GM19043 (cell line): ENCODE results near the gene HBG2.
"Not testable (repeated sequence)": the region's sequence is repeated elsewhere in the genome, so short reads cannot be mapped to it uniquely, and the experiment has no call there.

ENCODE experiments used
- ATAC-seq: cut with Tn5 transposase; IDR thresholded peaks from one replicate; pipeline ENCODE4 v1.9.1; 2021; ENCODE audit warnings: low read depth; ENCODE audit not compliant: unreplicated experiment

Gene HBG2

GRCh38 chr11:5250543-5251204 is 3.9 kb downstream of the HBG2 start:
- ATAC-seq = no peak

GRCh38 chr11:5249807-5250396 is 4.7 kb downstream of the HBG2 start, which contains the start of gene HBG1:
HBG1 (minus strand) TSS chr11:5249857; CDS start chr11:5249804, 53 bp downstream.
- ATAC-seq = not testable (repeated sequence)

- not testable (repeated sequence) for ATAC-seq
These were observed 6.1 kb downstream of the HBG2 start for GRCh38 chr11:5248498-5248897.

DNA sequence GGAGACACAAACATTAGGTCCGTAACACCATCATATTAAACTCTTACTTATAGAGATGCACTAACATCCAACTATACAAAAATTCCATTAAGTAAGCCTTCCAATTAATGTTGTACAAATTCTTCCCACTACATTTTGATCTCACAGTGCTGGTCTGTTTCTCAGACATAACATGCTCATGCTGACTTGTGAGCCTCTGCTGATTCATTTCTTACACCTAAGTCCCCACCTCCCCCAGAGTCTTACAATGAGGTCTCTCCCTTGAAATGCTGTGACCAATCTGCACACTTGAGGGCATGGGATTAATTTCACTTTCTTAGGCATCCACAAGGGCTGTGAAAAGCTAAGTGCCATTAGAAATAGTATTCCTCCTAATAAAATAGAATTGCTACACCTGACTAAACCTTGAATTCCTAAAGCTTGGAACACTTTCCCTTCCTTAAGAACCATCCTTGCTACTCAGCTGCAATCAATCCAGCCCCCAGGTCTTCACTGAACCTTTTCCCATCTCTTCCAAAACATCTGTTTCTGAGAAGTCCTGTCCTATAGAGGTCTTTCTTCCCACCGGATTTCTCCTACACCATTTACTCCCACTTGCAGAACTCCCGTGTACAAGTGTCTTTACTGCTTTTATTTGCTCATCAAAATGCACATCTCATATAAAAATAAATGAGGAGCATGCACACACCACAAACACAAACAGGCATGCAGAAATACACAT is 6.9 kb downstream of the HBG2 start:
- ATAC-seq = no peak

- ATAC-seq = no peak
These were observed 7.7 kb downstream of the HBG2 start for GRCh38 chr11:5246772-5247471.

- ATAC-seq = no peak
These were observed 9.4 kb downstream of the HBG2 start for GRCh38 chr11:5245155-5245554.

- ATAC-seq = no peak
These were observed 10.8 kb downstream of the HBG2 start for GRCh38 chr11:5243816-5244180.

DNA sequence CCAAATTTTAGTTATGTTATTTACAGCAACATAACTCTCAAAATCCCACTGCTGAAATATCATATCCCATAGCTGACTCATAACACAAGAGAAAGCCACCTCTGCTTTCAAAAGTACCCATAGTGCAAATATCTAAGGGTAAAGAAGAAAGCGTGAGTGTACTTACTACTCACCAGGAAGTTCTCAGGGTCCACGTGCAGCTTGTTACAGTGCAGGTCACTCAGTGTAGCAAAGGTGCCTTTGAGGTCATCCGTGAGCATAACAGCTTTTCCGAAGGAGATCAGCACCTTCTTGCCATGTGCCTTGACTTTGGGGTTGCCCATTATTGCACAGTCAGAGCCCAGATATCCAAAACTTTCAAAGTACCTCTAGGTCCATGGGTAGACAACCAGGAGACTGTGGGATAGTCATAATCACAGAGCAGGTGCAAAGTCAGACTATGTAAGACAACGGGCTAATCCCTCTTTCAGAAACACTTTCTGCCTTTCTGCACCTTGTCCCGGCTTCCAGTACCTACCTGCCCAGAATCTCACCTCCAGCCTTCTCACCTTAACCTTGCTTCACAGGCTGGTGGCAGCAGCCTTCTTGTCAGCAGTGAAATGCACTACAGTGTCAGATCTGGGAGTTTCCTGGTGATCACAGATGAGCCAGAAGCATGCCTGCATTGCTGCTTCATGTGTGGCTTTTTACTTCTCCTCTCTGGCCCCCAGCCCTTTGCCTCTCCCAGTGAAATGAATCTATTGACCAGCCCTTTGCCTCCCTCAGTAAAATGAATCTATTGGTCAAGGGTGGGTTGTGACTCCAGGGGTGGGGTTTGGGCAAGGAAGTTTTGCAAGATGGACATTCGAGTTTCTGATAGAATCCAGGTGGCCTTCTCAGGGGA is 11.4 kb downstream of the HBG2 start:
- ATAC-seq = peak; percentile 68

DNA sequence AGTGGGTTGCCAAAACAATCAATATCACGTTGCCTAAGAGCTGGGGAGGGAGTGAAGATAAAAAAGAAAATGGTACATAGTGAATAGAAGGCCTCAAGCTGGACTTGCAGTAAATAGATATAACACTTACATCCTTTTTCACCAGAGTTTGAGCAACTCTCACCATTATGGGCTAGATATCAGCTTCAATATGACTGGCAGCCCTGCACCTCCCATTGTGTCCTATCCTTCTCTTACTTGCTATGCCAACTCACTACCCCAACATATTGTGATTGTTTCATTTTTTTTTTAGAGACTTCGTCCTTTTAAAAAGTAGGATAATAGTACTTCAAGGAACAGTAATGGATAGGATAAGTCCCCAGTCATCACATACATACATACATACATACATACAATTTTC is 12.4 kb downstream of the HBG2 start:
- ATAC-seq = no peak

DNA sequence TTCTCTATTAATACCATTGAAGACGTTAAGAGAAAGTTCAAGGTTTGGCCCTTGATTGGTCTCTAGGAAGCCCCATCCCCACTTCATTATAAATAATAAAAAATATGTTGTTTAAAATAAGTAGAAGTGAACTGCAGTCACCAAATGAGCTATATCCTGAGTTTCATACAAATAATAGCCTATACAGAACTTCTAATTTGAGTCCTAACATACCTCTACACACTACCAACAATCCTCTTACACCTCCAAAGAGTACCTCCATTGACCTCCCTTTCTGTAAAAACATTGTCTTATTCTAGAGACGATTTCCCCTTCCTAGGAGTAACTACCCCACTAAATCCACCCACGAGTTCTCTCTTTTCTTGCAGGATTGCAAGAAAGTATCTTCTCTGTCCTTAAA is 13.1 kb downstream of the HBG2 start:
- no peak for ATAC-seq

DNA sequence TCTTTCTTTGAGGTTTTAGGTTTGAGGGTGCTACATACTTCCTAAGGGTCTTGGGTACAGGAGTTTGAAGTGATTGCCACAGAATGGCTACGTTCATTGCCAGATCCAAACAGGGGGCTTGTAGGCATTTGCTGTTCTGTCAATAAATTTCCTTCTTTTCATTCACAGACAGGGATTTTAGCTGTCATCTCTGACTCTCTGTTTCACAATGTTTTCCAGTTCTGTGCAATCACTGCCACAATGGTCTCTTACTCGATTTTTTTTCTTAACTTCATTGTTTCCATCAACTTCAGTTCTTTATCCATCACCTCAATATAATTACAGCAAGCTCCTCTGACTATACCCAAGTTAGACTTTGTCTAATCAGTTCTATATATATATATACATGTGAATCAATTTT is 14.1 kb downstream of the HBG2 start:
- no peak for ATAC-seq

DNA sequence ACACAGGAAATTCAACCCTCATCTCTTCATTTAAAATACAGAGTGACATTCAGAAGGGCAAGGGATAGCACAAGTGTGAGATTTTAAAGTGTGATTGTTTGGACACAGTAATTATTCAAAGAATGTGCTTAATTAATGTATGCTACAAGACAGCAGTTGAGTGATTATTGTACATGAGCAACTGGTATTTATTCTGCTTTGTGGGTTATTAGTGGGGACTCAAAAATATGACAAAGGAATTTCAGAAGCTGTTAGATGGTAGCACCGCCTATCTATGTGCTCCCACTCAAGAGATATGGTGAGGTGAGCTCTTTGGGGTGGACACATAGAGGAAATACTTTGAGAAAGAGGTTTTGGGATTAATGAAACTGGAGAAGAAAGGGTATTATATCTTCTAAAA is 14.5 kb downstream of the HBG2 start:
- ATAC-seq = no peak

DNA sequence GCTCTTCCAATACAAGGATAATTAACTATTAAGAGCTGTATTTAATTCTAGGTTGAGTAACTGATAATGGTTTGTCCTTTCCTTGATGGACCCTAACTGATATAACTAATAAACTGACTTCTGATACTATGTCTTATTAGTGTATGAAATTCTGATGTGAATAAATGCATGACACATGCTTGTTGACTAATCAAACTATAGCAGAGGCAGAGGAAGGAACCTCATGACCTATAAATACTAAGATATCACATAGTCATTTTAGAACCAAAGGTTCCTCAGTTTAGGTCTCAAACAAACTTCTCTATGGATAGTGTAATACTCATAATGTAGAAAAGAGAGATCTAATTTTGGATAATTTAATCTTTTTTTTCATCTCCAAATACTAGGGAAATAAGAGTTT is 15.5 kb downstream of the HBG2 start:
- ATAC-seq = no peak

DNA sequence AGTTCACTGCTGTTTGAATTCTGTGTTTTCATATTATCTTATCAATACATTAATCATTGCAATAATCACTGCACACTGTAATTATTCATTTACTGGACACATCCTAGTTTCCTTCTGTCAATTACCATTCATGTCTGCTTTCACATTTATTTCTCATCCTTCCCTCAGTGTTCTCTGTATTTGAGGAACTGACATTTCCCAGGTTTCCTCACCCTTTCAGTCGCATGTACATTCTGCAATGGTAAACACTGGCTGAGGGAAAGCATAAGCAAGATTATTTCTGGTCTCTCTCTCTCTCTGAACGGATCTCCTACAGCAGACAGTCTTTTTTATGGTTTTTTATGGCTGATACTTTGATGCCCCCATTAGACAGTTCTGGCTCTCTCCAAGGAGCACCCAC is 16.1 kb downstream of the HBG2 start:
- no peak for ATAC-seq

DNA sequence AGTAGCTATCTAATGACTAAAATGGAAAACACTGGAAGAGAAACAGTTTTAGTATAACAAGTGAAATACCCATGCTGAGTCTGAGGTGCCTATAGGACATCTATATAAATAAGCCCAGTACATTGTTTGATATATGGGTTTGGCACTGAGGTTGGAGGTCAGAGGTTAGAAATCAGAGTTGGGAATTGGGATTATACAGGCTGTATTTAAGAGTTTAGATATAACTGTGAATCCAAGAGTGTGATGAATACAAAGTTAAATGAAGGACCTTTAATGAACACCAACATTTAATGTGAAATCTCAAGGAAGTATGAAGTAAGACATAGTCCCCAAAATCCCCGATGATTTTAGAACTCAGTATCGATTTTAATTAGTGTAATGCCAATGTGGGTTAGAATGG is 17.2 kb downstream of the HBG2 start:
- ATAC-seq = no peak

GRCh38 chr11:5235364-5236095 is 19.1 kb downstream of the HBG2 start:
- no peak for ATAC-seq

- peak; percentile 75 for ATAC-seq
These were observed 20.2 kb downstream of the HBG2 start, which contains the start of gene HBD for GRCh38 chr11:5234381-5234834. HBD (minus strand) TSS chr11:5234483; CDS start chr11:5234433, 50 bp downstream.

DNA sequence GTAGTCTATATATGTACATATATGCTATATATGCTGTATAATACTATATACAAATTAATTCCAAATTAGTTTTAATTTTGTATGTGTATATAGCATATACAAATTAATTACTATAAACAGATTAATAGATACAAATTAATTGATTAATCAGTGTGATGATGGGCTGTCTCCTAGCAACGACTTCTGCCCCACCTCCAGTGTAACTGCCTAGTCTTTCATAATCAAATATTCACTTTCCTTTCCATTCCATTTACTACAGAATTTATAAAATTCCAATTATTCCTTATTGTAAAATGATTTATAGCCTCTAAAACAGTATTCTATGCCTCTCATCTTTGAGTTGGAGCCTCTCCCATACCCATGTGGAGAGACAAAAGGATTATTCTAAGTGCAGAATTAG is 21.3 kb downstream of the HBG2 start:
- no peak for ATAC-seq

- no peak for ATAC-seq
These were observed 21.8 kb downstream of the HBG2 start for GRCh38 chr11:5232821-5233220.
